NCI-H524 (cell line): ENCODE measurements around the gene NRROS.
"Not testable (repeated sequence)": the region's sequence is repeated elsewhere in the genome, so short reads cannot be mapped to it uniquely, and the experiment has no call there.

Experiments
- DNase-seq, 2 experiments: peaks; one replicate each; lab custom pipeline; 2025; lab: John Stamatoyannopoulos, UW

NRROS gene

GRCh38 chr3:196624907-196625306 is 14.6 kb upstream of the NRROS start:
- DNase-seq: no peak

GRCh38 chr3:196625331-196625730 is 14.2 kb upstream of the NRROS start:
- DNase-seq: no peak

GRCh38 chr3:196627918-196628231 is 11.6 kb upstream of the NRROS start:
- DNase-seq: no peak

- no peak for DNase-seq
Observed at GRCh38 chr3:196629228-196629627, 10.3 kb upstream of the NRROS start.

GRCh38 chr3:196631682-196632045 is 7.8 kb upstream of the NRROS start:
- DNase-seq: no peak

- DNase-seq: peak; percentile 81 to 85
Observed at GRCh38 chr3:196632046-196632751, 7.3 kb upstream of the NRROS start.

- no peak for DNase-seq
Observed at GRCh38 chr3:196633555-196634151, 5.8 kb upstream of the NRROS start.

- no peak for DNase-seq
Observed at GRCh38 chr3:196634224-196634623, 5.3 kb upstream of the NRROS start.

- DNase-seq: no peak
Observed at GRCh38 chr3:196634829-196635228, 4.7 kb upstream of the NRROS start.

GRCh38 chr3:196636369-196637349 is 2.8 kb upstream of the NRROS start:
- DNase-seq: no peak

GRCh38 chr3:196637941-196638340 is 1.6 kb upstream of the NRROS start:
- not testable (repeated sequence) for DNase-seq

GRCh38 chr3:196638861-196639482 is 522 bp upstream of the NRROS start:
- DNase-seq: peak; percentile 52 to 72

GRCh38 chr3:196640297-196641018 is 964 bp downstream of the NRROS start:
- no peak for DNase-seq

GRCh38 chr3:196641333-196642054 is 2.0 kb downstream of the NRROS start:
- DNase-seq: no peak

- DNase-seq: no peak
Observed at GRCh38 chr3:196642434-196642833, 2.9 kb downstream of the NRROS start.

GRCh38 chr3:196643201-196643749 is 3.8 kb downstream of the NRROS start:
- DNase-seq: no peak

- no peak for DNase-seq
Observed at GRCh38 chr3:196643761-196644160, 4.3 kb downstream of the NRROS start.

- no peak for DNase-seq
Observed at GRCh38 chr3:196645096-196645495, 5.6 kb downstream of the NRROS start.

GRCh38 chr3:196645897-196646665 is 6.6 kb downstream of the NRROS start:
- DNase-seq: no peak

GRCh38 chr3:196646666-196647216 is 7.2 kb downstream of the NRROS start:
- no peak for DNase-seq
